Measurements from ENCODE around the gene BAIAP2.
A peak's percentile ranks its signal among the peaks of the same experiment; 100 is the strongest.
"Not testable (repeated sequence)": the region's sequence is repeated elsewhere in the genome, so short reads cannot be mapped to it uniquely, and the experiment has no call there.

BAIAP2 gene

GRCh38 chr17:81021531-81022343 is 13.2 kb upstream of the BAIAP2 start:
- FAIRE-seq = no peak

GRCh38 chr17:81022344-81022676 is 12.6 kb upstream of the BAIAP2 start:
- FAIRE-seq (no peak), DNase-seq (ENCODE audit: low spot score) (no peak)

More at GRCh38 chr17:81021531-81022343, 13.2 kb upstream of the BAIAP2 start:
- DNase-seq (ENCODE audit: low spot score) = no peak

GRCh38 chr17:81025065-81025740 is 9.7 kb upstream of the BAIAP2 start:
- no peak for DNase-seq (ENCODE audit: low spot score)
- FAIRE-seq = no peak

GRCh38 chr17:81025741-81026129 is 9.2 kb upstream of the BAIAP2 start:
- FAIRE-seq (no peak), DNase-seq (ENCODE audit: low spot score) (no peak)

- FAIRE-seq (no peak), DNase-seq (ENCODE audit: low spot score) (no peak)
These were observed 8.5 kb upstream of the BAIAP2 start for GRCh38 chr17:81026266-81027036.

- FAIRE-seq (no peak), DNase-seq (ENCODE audit: low spot score) (no peak)
These were observed 7.9 kb upstream of the BAIAP2 start for GRCh38 chr17:81027038-81027437.

- DNase-seq (ENCODE audit: low spot score) = no peak
- FAIRE-seq = no peak
These were observed 7.1 kb upstream of the BAIAP2 start for GRCh38 chr17:81027591-81028505.

GRCh38 chr17:81028506-81028858 is 6.5 kb upstream of the BAIAP2 start:
- FAIRE-seq (no peak), DNase-seq (ENCODE audit: low spot score) (no peak)

GRCh38 chr17:81029859-81030258 is 5.1 kb upstream of the BAIAP2 start:
- DNase-seq (ENCODE audit: low spot score) (no peak), FAIRE-seq (no peak)

GRCh38 chr17:81030312-81030711 is 4.6 kb upstream of the BAIAP2 start:
- not testable (repeated sequence) for DNase-seq (ENCODE audit: low spot score); FAIRE-seq

- peak; percentile 71 for DNase-seq (ENCODE audit: low spot score)
- peak; percentile 47 for FAIRE-seq
These were observed 4.0 kb upstream of the BAIAP2 start for GRCh38 chr17:81030741-81031565.

GRCh38 chr17:81031566-81032550 is 3.1 kb upstream of the BAIAP2 start:
- no peak for DNase-seq (ENCODE audit: low spot score)
- no peak for FAIRE-seq

GRCh38 chr17:81032641-81033480 is 2.1 kb upstream of the BAIAP2 start:
- FAIRE-seq = no peak
- DNase-seq (ENCODE audit: low spot score) = no peak

- DNase-seq (ENCODE audit: low spot score) (no peak), FAIRE-seq (no peak)
These were observed 1.3 kb upstream of the BAIAP2 start for GRCh38 chr17:81033535-81034167.

GRCh38 chr17:81034168-81034777 is 678 bp upstream of the BAIAP2 start:
- no peak for FAIRE-seq
- DNase-seq (ENCODE audit: low spot score) = no peak

GRCh38 chr17:81035521-81036196 is 708 bp downstream of the BAIAP2 start:
- FAIRE-seq (no peak), DNase-seq (ENCODE audit: low spot score) (no peak)

Data from RCC 7860 (cell line).